H9 (cell line): Measurements from ENCODE around the gene FXYD3. TPM values are rescaled to one million over a fixed set of nuclear protein-coding genes. Genes with fewer than 3 reads are reported as not detected.

ENCODE experiments used
- DNase-seq: peaks from one replicate; pipeline ENCODE4 v3.0.0-alpha.2; 2017
- H2AFZ ChIP-seq: one replicate; pipeline ENCODE4 v1.6.1; 2013; ENCODE audit warnings: mild to moderate bottlenecking, low read length, control low read depth, moderate library complexity
- H2AK5ac ChIP-seq: 2 replicates; pipeline ENCODE4 v1.6.1; 2013; ENCODE audit warnings: low read length, control low read depth, mixed read lengths; ENCODE audit not compliant: insufficient read length
- H2BK120ac ChIP-seq: one replicate; pipeline ENCODE4 v1.6.1; 2013; ENCODE audit warnings: low read depth, mild to moderate bottlenecking, low read length, control low read depth, inconsistent platforms; ENCODE audit not compliant: poor library complexity, severe bottlenecking
- H2BK12ac ChIP-seq: 2 replicates; pipeline ENCODE4 v1.6.1; 2013; ENCODE audit warnings: low read length, control low read depth, mixed read lengths, low read depth; ENCODE audit not compliant: insufficient read length
- H2BK15ac ChIP-seq: 2 replicates; pipeline ENCODE4 v1.6.1; 2013; ENCODE audit warnings: low read depth, low read length, control low read depth
- H2BK20ac ChIP-seq: one replicate; pipeline ENCODE4 v1.6.1; 2013; ENCODE audit warnings: low read depth, mild to moderate bottlenecking, low read length, control low read depth, inconsistent platforms; ENCODE audit not compliant: poor library complexity, severe bottlenecking
- H2BK5ac ChIP-seq: 2 replicates; pipeline ENCODE4 v1.6.1; 2013; ENCODE audit warnings: low read length, control low read depth, mixed read lengths; ENCODE audit not compliant: insufficient read length
- H3K14ac ChIP-seq: 2 replicates; pipeline ENCODE4 v1.6.1; 2013; ENCODE audit warnings: low read length, control low read depth; ENCODE audit not compliant: insufficient read depth
- H3K18ac ChIP-seq: 2 replicates; pipeline ENCODE4 v1.6.1; 2013; ENCODE audit warnings: low read depth, mild to moderate bottlenecking, mixed read lengths, low read length, control low read depth; ENCODE audit not compliant: insufficient read length
- H3K23ac ChIP-seq: 2 replicates; pipeline ENCODE4 v1.6.1; 2013; ENCODE audit warnings: low read length, control low read depth, mixed read lengths, low read depth; ENCODE audit not compliant: insufficient read length
- H3K23me2 ChIP-seq: 2 replicates; pipeline ENCODE4 v1.6.1; 2013; ENCODE audit warnings: low read depth, mild to moderate bottlenecking, mixed read lengths, low read length, control low read depth; ENCODE audit not compliant: insufficient read length, poor library complexity, severe bottlenecking
- H3K27ac ChIP-seq: 2 replicates; pipeline ENCODE4 v1.5.1; 2013; ENCODE audit warnings: low read length, control low read depth, mixed read lengths, low read depth; ENCODE audit not compliant: insufficient read length
- H3K27me3 ChIP-seq: 2 replicates; pipeline ENCODE4 v1.6.1; 2013; ENCODE audit warnings: low read length, control low read depth, inconsistent platforms; ENCODE audit not compliant: insufficient read depth
- H3K4ac ChIP-seq: 2 replicates; pipeline ENCODE4 v1.6.1; 2013; ENCODE audit warnings: low read depth, mild to moderate bottlenecking, control low read depth, inconsistent platforms, low read length, moderate library complexity
- H3K4me1 ChIP-seq: 2 replicates; pipeline ENCODE4 v1.6.1; 2013; ENCODE audit warnings: low read length, control low read depth, inconsistent platforms; ENCODE audit not compliant: insufficient read depth
- H3K4me2 ChIP-seq: 2 replicates; pipeline ENCODE4 v1.6.1; 2013; ENCODE audit warnings: low read length, control low read depth, mixed read lengths; ENCODE audit not compliant: insufficient read length, insufficient read depth
- H3K56ac ChIP-seq: 2 replicates; pipeline ENCODE4 v1.6.1; 2013; ENCODE audit warnings: low read depth, mild to moderate bottlenecking, mixed read lengths, low read length, control low read depth; ENCODE audit not compliant: insufficient read length
- H3K79me1 ChIP-seq: 2 replicates; pipeline ENCODE4 v1.6.1; 2013; ENCODE audit warnings: low read depth, mild to moderate bottlenecking, moderate library complexity, low read length, control low read depth, inconsistent platforms; ENCODE audit not compliant: insufficient read depth, poor library complexity, severe bottlenecking
- H3K79me2 ChIP-seq: 2 replicates; pipeline ENCODE4 v1.6.1; 2013; ENCODE audit warnings: low read length, control low read depth, inconsistent platforms; ENCODE audit not compliant: insufficient read depth
- H3K9ac ChIP-seq: 2 replicates; pipeline ENCODE4 v1.6.1; 2013; ENCODE audit warnings: low read length, control low read depth, mixed read lengths; ENCODE audit not compliant: insufficient read length; ENCODE audit errors: extremely low read depth
- H3K9me3 ChIP-seq: one replicate; pipeline ENCODE4 v1.6.1; 2013; ENCODE audit warnings: low read depth, low read length, inconsistent platforms; ENCODE audit not compliant: control insufficient read depth
- H3T11ph ChIP-seq: one replicate; pipeline ENCODE4 v1.6.1; 2013; ENCODE audit warnings: mild to moderate bottlenecking, low read length, control low read depth, inconsistent platforms
- H4K20me1 ChIP-seq: one replicate; pipeline ENCODE4 v1.6.1; 2013; ENCODE audit not compliant: control insufficient read depth, insufficient read length, insufficient read depth
- H4K5ac ChIP-seq: 2 replicates; pipeline ENCODE4 v1.6.1; 2013; ENCODE audit warnings: low read depth, mild to moderate bottlenecking, mixed read lengths, low read length, control low read depth; ENCODE audit not compliant: insufficient read length
- H4K8ac ChIP-seq: replicated peaks from 2 replicates; pipeline ENCODE4 v1.6.1; 2013; ENCODE audit warnings: low read length, control low read depth, mixed read lengths, low read depth; ENCODE audit not compliant: insufficient read length
- H4K91ac ChIP-seq: 2 replicates; pipeline ENCODE4 v1.6.1; 2013; ENCODE audit warnings: low read depth, mild to moderate bottlenecking, moderate library complexity, mixed read lengths, low read length, control low read depth; ENCODE audit not compliant: insufficient read length
- H3K27ac Mint-ChIP-seq, 3 experiments: 2 replicates in 2 of 3; 3 replicates in 1 of 3; pipeline ENCODE4 v1.8.0; 2020 to 2021; ENCODE audit warnings: mixed read lengths in 3 of 3, mild to moderate bottlenecking in 1 of 3, moderate library complexity in 1 of 3
- H3K27me3 Mint-ChIP-seq: 2 replicates; pipeline ENCODE4 v1.8.0; 2021; ENCODE audit warnings: low read depth, mild to moderate bottlenecking, moderate library complexity, mixed read lengths
- H3K36me3 Mint-ChIP-seq, 3 experiments: 2 replicates in 2 of 3; 3 replicates in 1 of 3; pipeline ENCODE4 v1.8.0; 2020 to 2021; ENCODE audit warnings: low read depth in 3 of 3, mixed read lengths in 3 of 3; ENCODE audit not compliant: insufficient read depth in 1 of 3
- H3K4me1 Mint-ChIP-seq, 2 experiments: 2 replicates each; pipeline ENCODE4 v1.8.0; 2020; ENCODE audit warnings: mixed read lengths in 2 of 2
- H3K4me3 Mint-ChIP-seq, 2 experiments: 2 replicates in 1 of 2; 3 replicates in 1 of 2; pipeline ENCODE4 v1.8.0; 2020 to 2021; ENCODE audit warnings: mild to moderate bottlenecking in 2 of 2, mixed read lengths in 2 of 2, moderate library complexity in 1 of 2
- H3K9me3 Mint-ChIP-seq, 2 experiments: 2 replicates in 1 of 2; 3 replicates in 1 of 2; pipeline ENCODE4 v1.8.0; 2020; ENCODE audit warnings: mild to moderate bottlenecking in 2 of 2, mixed read lengths in 2 of 2, moderate library complexity in 1 of 2
- CTCF ChIP-seq: fragments of 200-600 bp; sonication (generic); conservative IDR thresholded peaks from 3 replicates; pipeline ENCODE4 v1.8.0; 2021; ENCODE audit warnings: antibody characterized with exemption, mild to moderate bottlenecking
- WGBS: extraction: QIAGEN DNeasy Blood & Tissue Kit; methylation state at CpG from one replicate; pipeline ENCODE4 v1.1.7; 2013; ENCODE audit warnings: missing lambda C conversion rate, low lambda C conversion rate, mixed read lengths; ENCODE audit not compliant: insufficient read length; ENCODE audit errors: extremely low coverage; 5-methylcytosine and 5-hydroxymethylcytosine counted together
- total RNA-seq: library from RNA; stranded (reverse); gene quantifications from 2 replicates; pipeline ENCODE4 v1.2.1, GENCODE V29; 2021

FXYD3 gene
- total RNA-seq, 1 experiment from 2014 or later: 1.5 TPM

- Histone ChIP-seq H3K9ac (no peak overlapping the region), H3K4me1 (peaks cover 10% of the 10 kb centered on the region; the same call in 1 of the 2 replicates), H2BK120ac (no peak overlapping the region), H2AK5ac (no peak overlapping the region), H4K8ac (no peak overlapping the region), H2BK20ac (no peak overlapping the region), H3K27ac (no peak overlapping the region), H4K5ac (no peak overlapping the region), H4K20me1 (no peaks in the 10 kb centered on the region), H2AFZ (no peak overlapping the region), H3K23ac (no peak overlapping the region), H2BK12ac (no peak overlapping the region), H4K91ac (no peak overlapping the region), H3K23me2 (peaks cover 13% of the 10 kb centered on the region), H2BK5ac (no peak overlapping the region), H3T11ph (no peak overlapping the region), H3K4ac (no peak overlapping the region), H3K9me3 (no peaks in the 10 kb centered on the region), H3K14ac (no peak overlapping the region), H3K4me2 (no peak overlapping the region), H3K79me2 (no peaks in the 10 kb centered on the region), H3K56ac (no peak overlapping the region), H3K18ac (no peak overlapping the region), H2BK15ac (no peak overlapping the region), H3K27me3 (no peaks in the 10 kb centered on the region), H3K79me1 (no peaks in the 10 kb centered on the region)
- Mint-ChIP-seq H3K27ac (no peak overlapping the region; a peak in 1 of 7 replicates), H3K27me3 (peaks cover 11% of the 10 kb centered on the region), H3K36me3 (peaks cover 3 to 10% (median 5%) of the 10 kb centered on the region in 3 experiments; a peak in 4 of 7 replicates), H3K9me3 (no peaks in the 10 kb centered on the region; a peak in 1 of 5 replicates), H3K4me3 (no peak overlapping the region), H3K4me1 (peaks cover 40 to 46% of the 10 kb centered on the region in 2 experiments)
- TF ChIP-seq CTCF: no peak
- DNase-seq: no peak
- WGBS: no CpG with 5 or more reads among the region's 3 CpGs
These were observed 33.8 kb downstream of the FXYD3 start for GRCh38 chr19:35149463-35149862.
